Mesenchymal stem cell (in vitro differentiated cells and primary cell): ENCODE results near the gene IL18RAP.

ENCODE experiments used
- DNase-seq: peaks from one replicate; pipeline ENCODE4 v3.0.0-alpha.2; 2013
- H2AFZ ChIP-seq: one replicate; pipeline ENCODE4 v1.6.1; 2013; ENCODE audit warnings: low read depth, mild to moderate bottlenecking, control low read depth, inconsistent platforms, low read length, moderate library complexity
- H2AK5ac ChIP-seq: 2 replicates; pipeline ENCODE4 v1.6.1; 2013; ENCODE audit warnings: low read length, moderate library complexity, mild to moderate bottlenecking, inconsistent platforms; ENCODE audit not compliant: severe bottlenecking
- H2BK120ac ChIP-seq: one replicate; pipeline ENCODE4 v1.6.1; 2013; ENCODE audit warnings: low read depth, mild to moderate bottlenecking, inconsistent platforms, low read length, moderate library complexity
- H2BK12ac ChIP-seq, 2 experiments: one replicate each; pipeline ENCODE4 v1.6.1; 2013; ENCODE audit warnings: inconsistent platforms in 2 of 2, low read length in 2 of 2, mild to moderate bottlenecking in 2 of 2, moderate library complexity in 2 of 2, control low read depth in 1 of 2
- H2BK15ac ChIP-seq: one replicate; pipeline ENCODE4 v1.6.1; 2013; ENCODE audit warnings: mild to moderate bottlenecking, low read depth, inconsistent platforms; ENCODE audit not compliant: poor library complexity, severe bottlenecking
- H2BK5ac ChIP-seq: 2 replicates; pipeline ENCODE4 v1.6.1; 2013; ENCODE audit warnings: low read depth, mild to moderate bottlenecking, low read length, control low read depth, inconsistent platforms; ENCODE audit not compliant: poor library complexity, severe bottlenecking
- H3K14ac ChIP-seq, 2 experiments: one replicate each; pipeline ENCODE4 v1.6.1; 2013; ENCODE audit warnings: inconsistent platforms in 2 of 2, low read length in 2 of 2, control low read depth in 1 of 2, mild to moderate bottlenecking in 1 of 2, moderate library complexity in 1 of 2
- H3K18ac ChIP-seq, 2 experiments: one replicate each; pipeline ENCODE4 v1.6.1; 2013; ENCODE audit warnings: inconsistent platforms in 2 of 2, low read length in 2 of 2, control low read depth in 1 of 2, low read depth in 1 of 2, mild to moderate bottlenecking in 1 of 2
- H3K23ac ChIP-seq, 2 experiments: one replicate each; pipeline ENCODE4 v1.6.1; 2013; ENCODE audit warnings: inconsistent platforms in 2 of 2, low read length in 2 of 2, mild to moderate bottlenecking in 2 of 2, moderate library complexity in 2 of 2, control low read depth in 1 of 2
- H3K27ac ChIP-seq: 2 replicates; pipeline ENCODE4 v1.5.1; 2013; ENCODE audit warnings: mild to moderate bottlenecking, moderate library complexity, low read length, control low read depth, inconsistent platforms; ENCODE audit not compliant: poor library complexity, severe bottlenecking
- H3K27me3 ChIP-seq, 2 experiments: 2 replicates each; pipeline versions ENCODE4 v1.6.1 to v1.7.0; 2013; ENCODE audit warnings: low read length in 2 of 2, mild to moderate bottlenecking in 2 of 2, moderate library complexity in 2 of 2, control low read depth in 1 of 2, inconsistent platforms in 1 of 2; ENCODE audit not compliant: control insufficient read depth in 1 of 2, insufficient read depth in 1 of 2
- H3K36me3 ChIP-seq, 2 experiments: 2 replicates each; pipeline versions ENCODE4 v1.6.1 to v1.7.0; 2013; ENCODE audit warnings: low read length in 2 of 2, control low read depth in 1 of 2, inconsistent platforms in 1 of 2, low read depth in 1 of 2, mild to moderate bottlenecking in 1 of 2; ENCODE audit not compliant: insufficient read depth in 2 of 2, control insufficient read depth in 1 of 2
- H3K4ac ChIP-seq, 2 experiments: one replicate each; pipeline ENCODE4 v1.6.1; 2013; ENCODE audit warnings: inconsistent platforms in 2 of 2, low read length in 2 of 2, mild to moderate bottlenecking in 2 of 2, moderate library complexity in 2 of 2, control low read depth in 1 of 2, low read depth in 1 of 2
- H3K4me1 ChIP-seq: 2 replicates; pipeline ENCODE4 v1.6.1; 2013; ENCODE audit warnings: low read depth, low read length, control low read depth; ENCODE audit not compliant: control insufficient read depth, insufficient read depth
- H3K4me2 ChIP-seq: 2 replicates; pipeline ENCODE4 v1.6.1; 2013; ENCODE audit warnings: low read length, mild to moderate bottlenecking, inconsistent platforms; ENCODE audit not compliant: poor library complexity, severe bottlenecking
- H3K4me3 ChIP-seq, 2 experiments: 2 replicates each; pipeline versions ENCODE4 v1.5.1 to v1.7.0; 2013; ENCODE audit warnings: low read length in 2 of 2, mild to moderate bottlenecking in 2 of 2, control low read depth in 1 of 2, low read depth in 1 of 2; ENCODE audit not compliant: insufficient read depth in 1 of 2
- H3K79me1 ChIP-seq: replicated peaks from 2 replicates; pipeline ENCODE4 v1.6.1; 2013; ENCODE audit warnings: mild to moderate bottlenecking, control low read depth, low read length, inconsistent platforms; ENCODE audit not compliant: poor library complexity, severe bottlenecking
- H3K9ac ChIP-seq: 2 replicates; pipeline ENCODE4 v1.7.0; 2013; ENCODE audit warnings: mild to moderate bottlenecking, low read length, moderate library complexity
- H3K9me3 ChIP-seq: 2 replicates; pipeline ENCODE4 v1.7.0; 2013; ENCODE audit warnings: mild to moderate bottlenecking, low read length; ENCODE audit not compliant: control insufficient read depth
- H4K8ac ChIP-seq: one replicate; pipeline ENCODE4 v1.6.1; 2013; ENCODE audit warnings: inconsistent platforms, mild to moderate bottlenecking, low read length, moderate library complexity
- H4K91ac ChIP-seq: one replicate; pipeline ENCODE4 v1.6.1; 2013; ENCODE audit warnings: mild to moderate bottlenecking, low read length, inconsistent platforms
- WGBS: methylation state at CpG from one replicate; pipeline ENCODE4 v1.1.7; 2013; ENCODE audit warnings: mixed read lengths; 5-methylcytosine and 5-hydroxymethylcytosine counted together

Gene IL18RAP

GRCh38 chr2:102421890-102422759 lies 835 bp upstream of the IL18RAP start:
- no peak overlapping the region for H2AK5ac ChIP-seq
- H3K4me2 ChIP-seq = no peak overlapping the region
- no peak overlapping the region for H3K18ac ChIP-seq
- no peak overlapping the region for H2AFZ ChIP-seq
- no peak overlapping the region for H4K8ac ChIP-seq
- no peak overlapping the region for H2BK12ac ChIP-seq
- H3K36me3 ChIP-seq = no peaks in the 10 kb centered on the region
- 88% methylated on average over 5 of the region's 5 CpGs for WGBS
- no peak overlapping the region for H3K4me3 ChIP-seq
- H2BK15ac ChIP-seq = no peak overlapping the region
- no peak overlapping the region for H3K23ac ChIP-seq
- no peaks in the 10 kb centered on the region for H3K9me3 ChIP-seq
- H3K27me3 ChIP-seq = peaks cover 11 to 70% of the 10 kb centered on the region in 2 experiments
- H3K14ac ChIP-seq = no peak overlapping the region
- H2BK5ac ChIP-seq = no peak overlapping the region
- H4K91ac ChIP-seq = no peak overlapping the region
- H2BK120ac ChIP-seq = no peak overlapping the region
- no peak overlapping the region for H3K27ac ChIP-seq
- DNase-seq = no peak
- H3K79me1 ChIP-seq = no peaks in the 10 kb centered on the region
- H3K4ac ChIP-seq = no peak overlapping the region
- no peaks in the 10 kb centered on the region for H3K4me1 ChIP-seq
- H3K9ac ChIP-seq = no peak overlapping the region

GRCh38 chr2:102423368-102423767 lies 408 bp downstream of the IL18RAP start:
- no peak overlapping the region for H2BK12ac ChIP-seq
- no peak overlapping the region for H3K18ac ChIP-seq
- H3K27me3 ChIP-seq = peaks cover 11 to 75% of the 10 kb centered on the region in 2 experiments
- no peak overlapping the region for H3K4ac ChIP-seq
- H3K4me3 ChIP-seq = no peak overlapping the region
- no peak overlapping the region for H4K8ac ChIP-seq
- no peaks in the 10 kb centered on the region for H3K4me1 ChIP-seq
- H4K91ac ChIP-seq = no peak overlapping the region
- H2BK5ac ChIP-seq = no peak overlapping the region
- no peak overlapping the region for H3K9ac ChIP-seq
- WGBS = 78% methylated on average over 2 of the region's 2 CpGs
- no peak overlapping the region for H3K14ac ChIP-seq
- no peak overlapping the region for H2AFZ ChIP-seq
- H3K23ac ChIP-seq = no peak overlapping the region
- H3K36me3 ChIP-seq = no peaks in the 10 kb centered on the region
- no peak overlapping the region for H3K27ac ChIP-seq
- H2AK5ac ChIP-seq = no peak overlapping the region
- H2BK15ac ChIP-seq = no peak overlapping the region
- H3K9me3 ChIP-seq = no peaks in the 10 kb centered on the region
- DNase-seq = no peak
- no peak overlapping the region for H3K4me2 ChIP-seq
- H2BK120ac ChIP-seq = no peak overlapping the region
- H3K79me1 ChIP-seq = no peaks in the 10 kb centered on the region

GRCh38 chr2:102424754-102425153 lies 1.8 kb downstream of the IL18RAP start:
- Histone ChIP-seq H3K18ac (no peak overlapping the region), H3K79me1 (no peaks in the 10 kb centered on the region), H3K4me2 (no peak overlapping the region), H2BK120ac (no peak overlapping the region), H3K36me3 (no peaks in the 10 kb centered on the region), H4K8ac (no peak overlapping the region), H3K23ac (no peak overlapping the region), H3K4ac (no peak overlapping the region), H3K4me3 (no peak overlapping the region), H3K9ac (no peak overlapping the region), H2BK12ac (no peak overlapping the region), H3K4me1 (no peaks in the 10 kb centered on the region), H3K14ac (no peak overlapping the region), H4K91ac (no peak overlapping the region), H3K27me3 (peaks cover 5 to 64% of the 10 kb centered on the region in 2 experiments), H3K9me3 (no peaks in the 10 kb centered on the region), H2BK5ac (no peak overlapping the region), H2BK15ac (no peak overlapping the region), H2AFZ (no peak overlapping the region), H2AK5ac (no peak overlapping the region), H3K27ac (no peak overlapping the region)
- no peak for DNase-seq
- 73% methylated on average over 3 of the region's 3 CpGs for WGBS

- H2BK15ac ChIP-seq = no peak overlapping the region
- peaks cover 4 to 56% of the 10 kb centered on the region in 2 experiments for H3K27me3 ChIP-seq
- no peaks in the 10 kb centered on the region for H3K4me1 ChIP-seq
- no peaks in the 10 kb centered on the region for H3K9me3 ChIP-seq
- no peak for DNase-seq
- H4K91ac ChIP-seq = no peak overlapping the region
- no peaks in the 10 kb centered on the region for H3K79me1 ChIP-seq
- no peak overlapping the region for H2BK120ac ChIP-seq
- H2AK5ac ChIP-seq = no peak overlapping the region
- no peak overlapping the region for H2BK5ac ChIP-seq
- no peak overlapping the region for H3K4ac ChIP-seq
- H3K9ac ChIP-seq = no peak overlapping the region
- no peak overlapping the region for H3K4me2 ChIP-seq
- no peak overlapping the region for H3K18ac ChIP-seq
- no peaks in the 10 kb centered on the region for H3K36me3 ChIP-seq
- no peak overlapping the region for H2BK12ac ChIP-seq
- no peak overlapping the region for H2AFZ ChIP-seq
- no peak overlapping the region for H3K4me3 ChIP-seq
- no peak overlapping the region for H3K14ac ChIP-seq
- H4K8ac ChIP-seq = no peak overlapping the region
- H3K23ac ChIP-seq = no peak overlapping the region
- 45% methylated on average over 3 of the region's 5 CpGs for WGBS
- H3K27ac ChIP-seq = no peak overlapping the region
Observed at GRCh38 chr2:102425441-102426132, 2.6 kb downstream of the IL18RAP start.
